Naive thymus-derived CD8-positive, alpha-beta T cell (primary cell): ENCODE results near the gene C1QTNF9B. TPM values are rescaled to one million over a fixed set of nuclear protein-coding genes. Genes with fewer than 3 reads are reported as not detected.
"Not testable (repeated sequence)": the region's sequence is repeated elsewhere in the genome, so short reads cannot be mapped to it uniquely, and the experiment has no call there.

Experiments used
- ATAC-seq, 2 donors: fragments of 150-1000 bp; cut with Tn5 transposase in 1 of 2; sonication (Bioruptor Pico), chemical (Tn5 transposase) in 1 of 2; 1 replicate in 1 of 2; 2 replicates in 1 of 2; pipeline ENCODE4 v1.10.0; 2021; ENCODE audit warnings: mild to moderate bottlenecking in 2 of 2, moderate library complexity in 2 of 2
- POLR2A ChIA-PET: fragments of 350-600 bp; sonication (Branson Sonifier 250); formaldehyde crosslinking; loops from one replicate; lab custom pipeline; 2021; ENCODE audit warnings: antibody characterized with exemption; lab: Charles Lee
- DNase-seq, 10 donors: peaks; one replicate each; pipeline versions ENCODE4 v3.0.0 to v3.0.0-alpha.2; 2020 to 2022
- H3K27ac Mint-ChIP-seq, 10 donors: one replicate each; pipeline ENCODE4 v1.8.0; 2020 to 2022; ENCODE audit warnings: mild to moderate bottlenecking in 10 of 10, mixed read lengths in 10 of 10, moderate library complexity in 4 of 10, inconsistent platforms in 1 of 10
- H3K27me3 Mint-ChIP-seq, 5 donors: one replicate each; pipeline ENCODE4 v1.8.0; 2021 to 2022; ENCODE audit warnings: mixed read lengths in 5 of 5
- H3K36me3 Mint-ChIP-seq, 3 donors: one replicate each; pipeline ENCODE4 v1.8.0; 2020 to 2022; ENCODE audit warnings: mixed read lengths in 3 of 3, mild to moderate bottlenecking in 2 of 3, inconsistent platforms in 1 of 3
- H3K4me1 Mint-ChIP-seq, 4 donors: one replicate each; pipeline ENCODE4 v1.8.0; 2021 to 2022; ENCODE audit warnings: mixed read lengths in 4 of 4
- H3K4me3 Mint-ChIP-seq, 10 donors: one replicate each; pipeline ENCODE4 v1.8.0; 2020 to 2022; ENCODE audit warnings: mild to moderate bottlenecking in 10 of 10, mixed read lengths in 10 of 10, moderate library complexity in 6 of 10, inconsistent platforms in 1 of 10
- H3K9me3 Mint-ChIP-seq, 9 donors: one replicate each; pipeline ENCODE4 v1.8.0; 2020 to 2022; ENCODE audit warnings: mixed read lengths in 9 of 9, mild to moderate bottlenecking in 3 of 9, inconsistent platforms in 1 of 9, moderate library complexity in 1 of 9
- polyA plus RNA-seq, 3 donors: library from polyadenylated mRNA; unstranded; fragments of 300-500 nt; fragmentation: Illumina TruSeq; gene quantifications; one replicate each; pipeline ENCODE4 v1.2.3, GENCODE V29; 2021
- total RNA-seq, 8 experiments: library from RNA in 2 of 8; stranded (reverse) in 2 of 8; gene quantifications; one replicate each; pipeline ENCODE4 v1.2.3 and lab custom pipeline; 2021 to 2026

C1QTNF9B gene
- total and polyA plus RNA-seq, 5 experiments from 2014 or later = not detected

GRCh38 chr13:23889615-23890607, 7.4 kb downstream of the C1QTNF9B start:
- H3K4me3 Mint-ChIP-seq = peak overlapping the region; percentile 85 to 98 (median 91)
- H3K4me1 Mint-ChIP-seq = peaks cover 11 to 29% (median 27%) of the 10 kb centered on the region in 4 donors
- peaks cover 0 to 3% (median 0%) of the 10 kb centered on the region in 3 donors for H3K36me3 Mint-ChIP-seq
- peak overlapping the region; percentile 66 to 93 (median 88) for H3K27ac Mint-ChIP-seq
- no peak for DNase-seq
- H3K9me3 Mint-ChIP-seq = no peaks in the 10 kb centered on the region
- peaks cover 0 to 2% (median 0%) of the 10 kb centered on the region in 5 donors for H3K27me3 Mint-ChIP-seq
- ATAC-seq = no peak
- POLR2A ChIA-PET = interaction anchor here (1.7 kb wide), 1 partner anchor 311 kb away, joined by 4 read pairs; no protein-coding TSS in a partner anchor

DNA sequence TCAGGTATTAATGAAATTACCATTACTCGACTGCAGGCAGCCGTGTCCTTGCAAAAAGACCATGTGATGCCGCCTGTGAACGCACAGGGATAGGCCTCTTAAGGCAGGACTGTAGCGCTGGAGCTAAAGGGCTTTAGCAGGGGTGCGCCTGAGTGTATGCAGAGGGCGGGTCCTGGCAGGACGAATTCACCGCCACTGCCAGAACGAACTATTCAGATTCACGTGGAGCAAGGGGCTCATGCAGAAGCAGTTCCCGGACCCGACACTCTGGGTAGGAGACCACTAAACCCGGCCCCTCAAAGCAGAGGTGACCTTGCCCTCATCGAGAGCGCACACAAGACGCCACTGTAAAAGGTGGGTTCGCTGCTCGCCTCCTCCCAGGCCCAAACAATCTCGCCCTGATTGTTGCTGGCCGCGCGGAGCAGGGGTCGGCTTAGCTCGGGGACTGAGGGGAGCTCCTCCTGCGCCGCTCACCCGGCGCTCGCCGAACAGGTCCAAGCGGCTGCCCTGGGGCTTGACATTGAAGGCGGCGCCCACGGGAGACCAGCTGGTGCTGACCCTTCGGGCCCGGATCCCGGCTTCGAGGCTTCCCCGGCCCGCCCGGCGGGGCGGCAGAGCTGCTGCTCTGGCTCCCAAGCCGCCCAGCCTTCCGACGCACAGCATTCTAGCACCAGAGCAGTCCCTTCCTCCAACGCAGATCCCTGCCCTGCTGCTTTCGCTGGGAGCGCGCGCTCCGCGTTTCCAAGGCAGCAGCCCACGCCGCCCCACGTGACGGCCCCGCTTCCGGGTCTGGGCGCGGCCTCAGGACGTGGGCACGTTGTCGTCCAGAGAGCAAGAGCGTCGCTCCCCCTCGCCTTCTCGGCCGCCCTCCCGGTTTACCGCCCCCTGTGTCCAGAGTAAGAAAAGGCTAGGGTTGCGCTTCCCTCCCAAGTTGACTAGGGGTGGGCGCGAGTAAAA, 8.4 kb downstream of the C1QTNF9B start, which contains the start of gene MIPEP:
Gene MIPEP, minus strand, starts transcription at position 743 of the 957 bp plus-strand sequence. Its CDS starts 80 bp downstream, at position 663.
- Mint-ChIP-seq H3K9me3 (no peaks in the 10 kb centered on the region), H3K4me3 (peak within 1 kb of the TSS; percentile 85 to 98 (median 91)), H3K36me3 (peaks cover 0 to 9% (median 0%) of the 10 kb centered on the region in 3 donors), H3K4me1 (peaks cover 11 to 29% (median 27%) of the 10 kb centered on the region in 4 donors), H3K27me3 (peaks cover 0 to 2% (median 0%) of the 10 kb centered on the region in 5 donors), H3K27ac (peak within 1 kb of the TSS; percentile 66 to 93 (median 88))
- POLR2A ChIA-PET = interaction anchor here (1.7 kb wide), 1 partner anchor 310 kb away, joined by 4 read pairs; no protein-coding TSS in a partner anchor
- DNase-seq (peak; percentile 77 to 92 (median 85)), ATAC-seq (peak; percentile 93 to 95)

- Mint-ChIP-seq H3K4me1 (peaks cover 7 to 19% (median 17%) of the 10 kb centered on the region in 4 donors), H3K36me3 (peaks cover 0 to 39% (median 7%) of the 10 kb centered on the region in 3 donors)
- H3K9me3 Mint-ChIP-seq, ATAC-seq, H3K27me3 Mint-ChIP-seq, H3K27ac Mint-ChIP-seq, POLR2A ChIA-PET, DNase-seq, H3K4me3 Mint-ChIP-seq: not testable (repeated sequence)
Observed at GRCh38 chr13:23884361-23884760, 12.9 kb downstream of the C1QTNF9B start.

GRCh38 chr13:23883255-23883654, 14.0 kb downstream of the C1QTNF9B start:
- DNase-seq (no peak), ATAC-seq (no peak)
- Mint-ChIP-seq H3K4me1 (peaks cover 5 to 15% (median 13%) of the 10 kb centered on the region in 4 donors), H3K27ac (peak overlapping the region in 1 of 10 donors; percentile 14), H3K27me3 (no peaks in the 10 kb centered on the region), H3K9me3 (no peaks in the 10 kb centered on the region), H3K4me3 (no peak overlapping the region), H3K36me3 (peaks cover 5 to 46% (median 7%) of the 10 kb centered on the region in 3 donors)
- POLR2A ChIA-PET = no interaction called here

- H3K27me3 Mint-ChIP-seq, H3K4me3 Mint-ChIP-seq, DNase-seq, POLR2A ChIA-PET, ATAC-seq, H3K4me1 Mint-ChIP-seq, H3K9me3 Mint-ChIP-seq, H3K27ac Mint-ChIP-seq: not testable (repeated sequence)
- peaks cover 5 to 56% (median 7%) of the 10 kb centered on the region in 3 donors for H3K36me3 Mint-ChIP-seq
Observed at GRCh38 chr13:23881402-23881800, 15.9 kb downstream of the C1QTNF9B start.

DNA sequence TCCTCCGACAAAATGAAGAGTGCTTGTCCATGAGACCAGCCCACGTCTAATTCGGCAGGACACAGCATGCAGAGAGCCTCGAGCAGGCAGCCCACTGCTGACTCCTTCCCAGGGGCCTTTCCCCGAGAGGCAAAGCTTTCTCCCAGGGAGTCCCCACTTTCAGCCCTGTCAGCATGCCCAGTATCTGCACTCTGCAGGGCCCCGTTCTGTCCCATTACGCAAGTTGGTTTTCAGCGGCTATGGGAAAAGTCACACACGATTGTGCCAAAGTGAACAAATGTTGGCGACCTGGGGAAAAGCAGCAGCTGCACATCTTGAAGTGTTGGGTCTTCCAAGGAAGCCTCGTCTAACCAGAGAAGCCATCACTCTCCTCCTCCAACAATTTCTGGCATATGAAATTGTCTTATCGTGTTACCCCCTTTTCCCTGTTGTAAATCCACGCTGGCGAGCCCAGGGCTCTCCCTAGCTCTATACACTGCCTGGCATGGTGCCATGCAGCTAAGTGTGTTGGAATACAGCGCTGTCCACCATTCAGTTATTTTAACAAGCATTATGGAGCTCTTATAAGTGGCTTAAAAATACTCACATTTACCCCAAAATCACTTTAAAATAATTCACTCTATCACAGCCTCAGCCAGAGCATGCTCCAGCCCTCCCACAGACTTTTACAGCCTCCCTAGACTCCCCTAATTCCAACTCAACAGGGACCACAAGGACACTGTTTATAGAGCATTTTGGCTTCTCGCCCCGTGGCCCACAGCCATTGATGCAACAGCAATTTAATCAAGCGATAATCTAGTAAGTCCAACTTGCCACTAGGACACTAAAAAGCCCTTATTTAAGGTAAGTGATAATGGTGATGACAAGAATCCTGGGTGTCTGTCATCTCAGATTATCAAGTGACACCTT, 16.6 kb downstream of the C1QTNF9B start:
- peaks cover 5 to 62% (median 7%) of the 10 kb centered on the region in 3 donors for H3K36me3 Mint-ChIP-seq
- not testable (repeated sequence) for H3K4me1 Mint-ChIP-seq, H3K4me3 Mint-ChIP-seq

GRCh38 chr13:23877286-23877685, 20.0 kb downstream of the C1QTNF9B start:
- DNase-seq = no peak
- Mint-ChIP-seq H3K27me3 (no peaks in the 10 kb centered on the region), H3K36me3 (peaks cover 5 to 54% (median 7%) of the 10 kb centered on the region in 3 donors), H3K4me1 (no peaks in the 10 kb centered on the region), H3K27ac (no peak overlapping the region), H3K9me3 (no peaks in the 10 kb centered on the region), H3K4me3 (no peak overlapping the region)
- POLR2A ChIA-PET = no interaction called here
- ATAC-seq = no peak

More for the DNA sequence above, 16.6 kb downstream of the C1QTNF9B start:
- H3K9me3 Mint-ChIP-seq, H3K27me3 Mint-ChIP-seq, H3K27ac Mint-ChIP-seq, ATAC-seq, POLR2A ChIA-PET, DNase-seq: not testable (repeated sequence)

DNA sequence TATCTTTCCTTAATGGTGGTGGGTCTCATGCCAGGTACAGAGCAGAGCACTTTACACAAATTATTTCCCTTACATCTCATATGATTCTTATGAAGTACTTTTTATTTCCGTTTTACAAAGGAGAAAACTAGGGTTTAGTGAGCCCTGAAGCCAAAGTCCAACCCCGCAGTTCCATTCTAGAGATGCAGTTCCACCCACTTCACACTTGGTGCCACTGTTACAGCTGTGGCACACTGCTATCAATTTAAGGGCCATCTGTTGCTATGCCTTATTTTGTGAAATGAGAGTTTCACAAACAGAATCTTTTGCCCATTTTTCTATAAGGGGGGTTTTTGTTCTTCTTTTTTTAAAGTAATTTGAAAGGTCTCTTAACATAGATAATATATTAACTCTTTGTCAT, 21.0 kb downstream of the C1QTNF9B start:
- Mint-ChIP-seq H3K9me3 (no peaks in the 10 kb centered on the region), H3K4me3 (no peak overlapping the region), H3K4me1 (peaks cover 0 to 2% (median 0%) of the 10 kb centered on the region in 4 donors), H3K27me3 (no peaks in the 10 kb centered on the region), H3K36me3 (peaks cover 5 to 43% (median 5%) of the 10 kb centered on the region in 3 donors), H3K27ac (no peak overlapping the region)
- POLR2A ChIA-PET = no interaction called here
- DNase-seq (no peak), ATAC-seq (no peak)

DNA sequence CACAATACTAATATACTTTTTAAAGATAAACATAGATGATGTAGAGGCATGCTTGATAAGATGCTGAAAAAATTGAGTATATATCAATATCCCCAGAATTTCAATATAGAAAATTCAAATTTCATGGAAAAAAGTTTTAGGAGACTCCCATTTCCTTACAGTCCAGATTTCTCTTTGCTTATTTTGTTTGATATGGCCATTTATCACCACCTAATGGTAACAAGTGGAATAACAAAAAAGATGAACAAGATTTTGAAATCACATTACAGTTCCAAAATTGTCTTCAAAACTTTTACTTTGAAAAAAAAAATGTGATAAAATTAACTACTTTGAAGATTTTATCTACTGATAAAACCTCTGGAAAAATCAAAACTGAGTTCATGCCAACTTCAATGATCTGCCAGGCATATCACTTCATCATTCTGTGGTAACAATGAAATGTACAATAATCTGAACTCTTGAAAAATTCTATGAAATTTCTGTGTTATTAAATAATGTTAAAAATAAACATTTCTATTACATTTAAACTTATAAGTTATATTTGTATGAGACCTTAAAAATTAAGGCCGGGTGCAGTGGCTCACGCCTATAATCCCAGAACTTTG, 25.6 kb downstream of the C1QTNF9B start:
- ATAC-seq = no peak
- H3K4me3 Mint-ChIP-seq = no peak overlapping the region
- no peaks in the 10 kb centered on the region for H3K9me3 Mint-ChIP-seq
- peaks cover 0 to 6% (median 0%) of the 10 kb centered on the region in 4 donors for H3K4me1 Mint-ChIP-seq
- no peaks in the 10 kb centered on the region for H3K27me3 Mint-ChIP-seq
- no peak overlapping the region for H3K27ac Mint-ChIP-seq
- H3K36me3 Mint-ChIP-seq = peaks cover 0 to 25% (median 4%) of the 10 kb centered on the region in 3 donors
- peak in 3 of 10 donors; percentile 23 to 35 (median 33) for DNase-seq
- POLR2A ChIA-PET = no interaction called here

DNA sequence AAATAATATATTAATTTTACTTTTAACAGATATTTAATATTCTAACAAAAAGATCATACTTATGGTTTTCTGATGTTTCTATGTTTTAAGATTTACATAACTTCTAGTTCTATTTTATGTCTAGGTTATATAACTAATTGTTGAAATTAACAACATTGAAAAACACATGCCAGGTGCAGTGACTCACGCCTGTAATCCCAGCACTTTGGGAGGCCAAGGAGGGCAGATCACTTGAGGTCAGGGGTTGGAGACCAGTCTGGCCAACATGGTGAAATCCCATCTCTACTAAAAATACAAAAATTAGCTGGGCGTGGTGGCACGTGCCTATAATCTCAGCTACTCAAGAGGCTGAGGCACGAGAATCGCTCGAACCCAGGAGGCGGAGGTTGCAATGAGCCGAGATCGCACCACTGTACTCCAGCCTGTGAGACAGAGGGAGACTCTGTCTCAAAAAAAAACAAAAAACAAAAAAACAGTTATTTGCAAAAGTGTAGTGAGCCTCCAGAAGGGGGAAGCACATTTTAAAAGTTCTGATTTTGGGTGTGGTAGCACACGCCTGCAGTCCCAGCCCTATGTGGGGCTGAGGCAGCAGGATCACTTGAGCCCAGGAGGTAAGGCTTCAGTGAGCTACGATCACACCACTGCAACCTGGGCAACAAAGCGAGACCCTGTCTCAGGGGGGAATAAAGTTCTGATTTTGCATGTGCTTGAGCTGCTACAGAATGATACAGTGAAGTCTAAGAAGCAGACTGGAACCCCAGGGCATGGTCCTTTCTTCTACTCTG, 26.8 kb downstream of the C1QTNF9B start:
- POLR2A ChIA-PET = no interaction called here
- H3K4me3 Mint-ChIP-seq = no peak overlapping the region
- H3K36me3 Mint-ChIP-seq = peaks cover 0 to 23% (median 4%) of the 10 kb centered on the region in 3 donors
- no peak overlapping the region for H3K27ac Mint-ChIP-seq
- ATAC-seq (no peak), DNase-seq (no peak)
- H3K27me3 Mint-ChIP-seq = no peaks in the 10 kb centered on the region
- peaks cover 0 to 6% (median 0%) of the 10 kb centered on the region in 4 donors for H3K4me1 Mint-ChIP-seq
- H3K9me3 Mint-ChIP-seq = no peaks in the 10 kb centered on the region
